GM18868 (cell line): Measurements from ENCODE around the gene EXOC3L4.
A peak's percentile ranks its signal among the peaks of the same experiment; 100 is the strongest.
"Not testable (repeated sequence)": the region's sequence is repeated elsewhere in the genome, so short reads cannot be mapped to it uniquely, and the experiment has no call there.

Source experiments
- ATAC-seq: cut with Tn5 transposase; IDR thresholded peaks from one replicate; pipeline ENCODE4 v1.9.1; 2021; ENCODE audit warnings: mild to moderate bottlenecking, moderate library complexity; ENCODE audit not compliant: unreplicated experiment

EXOC3L4 gene

GRCh38 chr14:103094406-103095209, at the start of gene EXOC3L4:
Gene EXOC3L4 (plus strand): TSS chr14:103094725. CDS start chr14:103100220, 5,495 bp downstream.
- ATAC-seq, result no peak

- ATAC-seq, result no peak
These were observed 49.1 kb upstream of the EXOC3L4 start for GRCh38 chr14:103045371-103045869.

- ATAC-seq, result not testable (repeated sequence)
These were observed 47.1 kb upstream of the EXOC3L4 start for GRCh38 chr14:103047453-103047852.

- ATAC-seq, result no peak
These were observed 43.6 kb upstream of the EXOC3L4 start for GRCh38 chr14:103050935-103051334.

GRCh38 chr14:103052407-103052806, 42.1 kb upstream of the EXOC3L4 start:
- ATAC-seq, result no peak

DNA sequence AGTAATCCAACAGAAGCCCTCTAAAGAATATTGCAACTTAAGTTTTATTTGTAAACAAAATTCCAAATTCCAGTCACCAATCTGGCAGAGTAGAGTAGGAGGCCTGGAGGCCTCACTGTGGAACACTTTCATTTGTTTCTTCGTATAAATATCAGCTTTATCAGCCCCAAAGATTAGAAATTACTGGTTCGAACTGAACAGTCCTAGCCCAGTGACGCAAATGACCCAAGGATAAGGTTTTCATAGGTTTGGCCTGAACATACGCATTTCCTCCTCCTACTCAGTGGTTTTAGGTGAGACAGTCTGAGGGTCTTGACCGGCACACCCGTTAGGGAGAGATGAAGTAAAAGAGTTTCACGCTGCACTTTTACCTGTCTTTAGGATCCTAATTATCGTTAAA, 38.8 kb upstream of the EXOC3L4 start:
- no peak for ATAC-seq

- ATAC-seq, result no peak
These were observed 38.0 kb upstream of the EXOC3L4 start for GRCh38 chr14:103056322-103057027.

DNA sequence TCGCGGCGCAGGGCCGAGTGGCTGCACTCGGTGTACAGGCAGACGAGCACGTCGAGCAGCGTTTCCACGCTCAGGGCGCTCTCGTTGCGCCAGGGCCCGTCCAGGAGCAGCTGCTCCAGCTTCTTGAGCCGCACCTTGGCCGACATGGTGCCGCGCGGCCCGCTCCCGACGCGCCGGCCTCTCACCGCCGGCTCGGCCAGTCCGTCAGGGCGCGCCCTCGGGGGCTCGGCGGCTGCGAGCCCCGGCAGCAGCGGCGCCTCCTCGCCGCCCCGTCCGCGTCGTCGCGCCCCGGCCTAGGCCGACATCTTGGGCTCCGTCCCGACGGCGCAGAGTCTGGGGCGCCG, 37.5 kb upstream of the EXOC3L4 start:
- peak; percentile 14 for ATAC-seq

- ATAC-seq, result peak; percentile 85
These were observed 37.0 kb upstream of the EXOC3L4 start, which contains the start of gene CDC42BPB for GRCh38 chr14:103057372-103058163. Gene CDC42BPB (minus strand): TSS chr14:103057549. CDS start chr14:103057173, 376 bp downstream.

- ATAC-seq, result no peak
These were observed 36.1 kb upstream of the EXOC3L4 start for GRCh38 chr14:103058164-103059055.

DNA sequence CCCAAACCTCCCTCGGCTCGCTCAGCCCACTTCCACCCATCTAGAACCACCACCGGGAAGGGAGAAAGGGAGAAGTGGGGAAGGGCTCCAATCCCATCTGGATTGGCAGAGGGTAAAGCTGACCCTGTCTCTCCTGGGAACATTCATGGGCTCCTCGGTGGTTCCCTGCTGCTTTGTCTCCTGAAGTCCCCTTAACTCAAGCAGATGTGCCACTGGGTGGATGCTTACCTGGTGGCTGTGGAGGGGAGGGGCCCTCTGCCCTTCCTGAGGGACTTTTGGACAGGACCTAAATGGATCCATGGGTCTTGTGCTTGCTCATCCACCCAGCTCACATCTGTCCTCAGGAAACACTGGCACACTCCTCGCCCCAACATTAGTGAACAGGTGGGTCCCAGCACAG, 35.0 kb upstream of the EXOC3L4 start:
- ATAC-seq, result no peak

DNA sequence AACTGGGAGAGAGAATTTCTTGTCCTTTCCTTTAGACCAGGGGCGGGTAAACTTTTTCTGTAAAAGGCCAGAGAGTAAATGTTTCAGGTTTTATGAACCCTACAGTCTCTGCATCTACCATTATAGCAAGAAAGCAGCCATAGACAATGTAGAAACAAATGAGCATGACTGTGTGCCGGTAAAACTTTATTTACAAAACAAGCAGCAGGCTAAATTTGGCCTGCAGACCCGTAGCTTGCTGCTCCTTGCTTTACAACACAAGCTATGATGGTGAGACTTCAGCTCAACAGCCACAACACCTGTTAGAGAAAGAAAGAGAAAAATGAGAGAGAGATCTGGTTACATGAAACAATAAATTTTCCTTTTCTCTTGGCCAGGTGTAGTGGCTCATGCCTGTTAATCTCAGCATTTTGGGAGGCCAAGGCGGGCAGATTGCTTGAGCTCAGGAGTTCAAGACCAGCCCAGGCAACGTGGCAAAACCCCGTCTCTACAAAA, 33.0 kb upstream of the EXOC3L4 start:
- no peak for ATAC-seq

GRCh38 chr14:103064436-103064835, 30.1 kb upstream of the EXOC3L4 start:
- ATAC-seq, result no peak

DNA sequence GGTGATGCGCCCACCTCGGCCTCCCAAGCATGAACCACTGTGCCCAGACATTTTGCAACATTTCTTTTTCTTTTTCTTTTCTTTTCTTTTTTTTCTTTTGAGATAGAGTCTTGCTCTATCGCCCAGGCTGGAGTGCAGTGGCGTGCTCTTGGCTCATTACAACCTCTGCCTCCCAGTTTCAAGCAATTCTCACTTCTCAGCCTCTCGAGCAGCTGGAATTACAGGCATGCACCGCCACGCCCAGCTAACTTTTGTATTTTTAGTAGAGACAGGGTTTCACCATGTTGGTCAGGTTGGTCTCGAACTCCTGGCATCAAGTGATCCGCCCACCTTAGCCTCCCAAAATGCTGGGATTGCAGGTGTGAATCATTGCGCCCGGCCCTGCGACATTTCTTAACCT, 29.5 kb upstream of the EXOC3L4 start:
- no peak for ATAC-seq

DNA sequence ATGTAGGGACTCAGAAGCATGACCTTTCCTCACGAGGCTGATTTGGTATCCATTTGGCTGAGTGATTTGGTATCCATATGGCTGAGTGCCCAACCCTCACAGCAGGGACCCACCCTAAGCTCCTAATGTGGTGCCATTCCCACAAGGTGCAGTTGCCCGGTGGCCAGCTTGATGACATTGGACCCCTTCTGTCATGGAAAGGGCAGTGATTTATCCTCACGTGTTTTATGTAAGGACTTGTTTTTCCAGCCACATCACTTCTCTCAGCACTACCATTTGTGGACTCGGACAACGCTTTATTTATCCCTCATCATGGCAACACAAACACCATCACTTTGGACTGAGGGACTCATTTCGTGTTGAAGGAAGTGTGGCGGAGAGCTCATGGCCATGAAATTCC, 28.7 kb upstream of the EXOC3L4 start:
- no peak for ATAC-seq

DNA sequence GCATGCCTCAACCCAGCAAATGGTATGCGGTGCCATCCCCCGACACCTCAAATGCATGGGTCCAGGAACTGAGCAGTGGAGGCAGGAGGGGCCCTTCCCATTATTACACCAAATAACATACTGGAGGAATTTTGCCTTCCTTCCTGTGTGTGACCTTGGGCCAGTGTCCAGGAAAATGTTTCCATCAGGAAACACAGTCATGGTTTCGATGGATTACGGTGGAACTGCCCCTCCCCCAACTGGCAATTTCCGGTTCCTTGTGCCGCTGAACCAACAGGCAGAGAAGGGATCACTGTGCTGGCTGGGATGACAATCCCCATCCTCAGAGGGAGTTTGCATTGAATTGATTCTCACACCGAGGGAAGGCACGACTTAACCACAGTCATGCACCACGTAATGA, 28.1 kb upstream of the EXOC3L4 start:
- no peak for ATAC-seq

- no peak for ATAC-seq
These were observed 27.1 kb upstream of the EXOC3L4 start for GRCh38 chr14:103067231-103067954.

DNA sequence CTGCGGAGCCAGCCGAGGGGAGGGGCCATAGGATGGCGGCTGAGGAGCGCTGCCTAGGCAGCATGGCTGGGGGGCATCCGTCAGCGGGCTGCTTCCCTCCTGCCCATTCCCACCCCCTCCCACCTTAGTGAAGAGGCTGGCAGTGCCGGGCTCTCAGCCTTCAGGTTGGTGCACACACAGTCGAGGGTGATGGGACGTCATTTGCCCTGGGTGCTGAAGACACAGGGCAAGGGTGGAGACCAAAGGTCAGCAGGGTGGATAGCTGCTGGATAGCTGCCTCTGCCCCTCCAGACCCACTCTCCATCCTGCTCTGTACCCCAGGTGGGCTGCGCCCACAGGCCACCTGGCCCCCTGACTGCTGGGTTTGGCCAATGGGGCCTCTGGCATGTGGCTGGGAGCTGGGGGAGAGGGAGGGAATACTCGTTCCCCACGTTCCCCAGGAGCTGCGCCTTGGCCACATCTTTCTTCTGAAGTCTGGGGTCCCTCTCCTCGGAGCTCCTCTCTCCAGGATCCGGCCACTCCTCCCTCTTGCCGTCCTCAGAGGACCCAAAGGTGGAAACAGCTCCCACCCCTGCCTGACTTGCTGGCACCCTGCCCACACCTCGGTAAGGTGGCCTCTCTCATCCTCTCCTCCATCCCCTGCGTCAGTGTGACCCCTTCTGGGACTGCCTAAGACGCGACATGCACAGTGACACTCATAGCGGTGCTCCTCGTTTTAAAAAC, 26.0 kb upstream of the EXOC3L4 start:
- no peak for ATAC-seq
